ENCODE measurements around the gene PTX4. TPM values are rescaled to one million over a fixed set of nuclear protein-coding genes. Genes with fewer than 3 reads are reported as not detected.

PTX4 gene
- total and polyA plus RNA-seq, 4 donors: 0.08 to 0.61 TPM; not detected in 2

GRCh38 chr16:1437606-1438005, 51.1 kb downstream of the PTX4 start:
- no peak overlapping the region for H3K27ac ChIP-seq (ENCODE audit: low read depth in 1 of 2, low read length in 2 of 2)
- 90% methylated on average over 22 of the region's 22 CpGs for WGBS
- no peak for DNase-seq (ENCODE audit: low spot score)
- H3K27me3 ChIP-seq (ENCODE audit: control insufficient read depth in 4 of 4, insufficient read depth in 4 of 4, low read length in 3 of 4): no peaks in the 10 kb centered on the region
- TF ChIP-seq HNF4G (IDR thresholded peaks at IDR 0.05) (no peak), EGR1 (IDR thresholded peaks at IDR 0.05; ENCODE audit: low read depth in 2 of 2) (no peak), RAD21 (IDR thresholded peaks at IDR 0.05) (no peak), FOXA1 (IDR thresholded peaks at IDR 0.05) (no peak), SP1 (IDR thresholded peaks at IDR 0.05) (no peak), RXRA (IDR thresholded peaks at IDR 0.05) (no peak)
- H3K9ac ChIP-seq (ENCODE audit: low read depth in 1 of 2, low read length in 2 of 2): no peak overlapping the region
- no peak overlapping the region for H3K4me3 ChIP-seq (ENCODE audit: low read depth in 1 of 3, low read length in 3 of 3)
- H3K9me3 ChIP-seq (ENCODE audit: control insufficient read depth in 4 of 4, low read length in 3 of 4): no peaks in the 10 kb centered on the region
- no peaks in the 10 kb centered on the region for H3K36me3 ChIP-seq (ENCODE audit: control insufficient read depth in 4 of 4, insufficient read depth in 3 of 4, low read depth in 1 of 4, low read length in 3 of 4)
- no peaks in the 10 kb centered on the region for H3K4me1 ChIP-seq (ENCODE audit: control insufficient read depth in 4 of 4, insufficient read depth in 4 of 4, low read length in 3 of 4)

- 94% methylated on average over 47 of the region's 47 CpGs for WGBS
- TF ChIP-seq HNF4A (conservative IDR thresholded peaks at IDR 0.05) (no peak), REST (IDR thresholded peaks at IDR 0.05) (no peak), CTCF (IDR thresholded peaks at IDR 0.05; ENCODE audit: low read depth, low read length, missing input control) (no peak), RXRA (IDR thresholded peaks at IDR 0.05) (no peak), FOXA1 (IDR thresholded peaks at IDR 0.05) (no peak), ATF3 (IDR thresholded peaks at IDR 0.05) (no peak), RAD21 (IDR thresholded peaks at IDR 0.05) (no peak), FOXA2 (IDR thresholded peaks at IDR 0.05) (no peak)
- Histone ChIP-seq H3K9me3 (ENCODE audit: control insufficient read depth in 4 of 4, low read length in 3 of 4) (no peaks in the 10 kb centered on the region), H3K27me3 (ENCODE audit: control insufficient read depth in 4 of 4, insufficient read depth in 4 of 4, low read length in 3 of 4) (no peaks in the 10 kb centered on the region), H3K4me1 (ENCODE audit: control insufficient read depth in 4 of 4, insufficient read depth in 4 of 4, low read length in 3 of 4) (no peaks in the 10 kb centered on the region), H3K4me3 (ENCODE audit: low read depth in 1 of 3, low read length in 3 of 3) (no peak overlapping the region), H3K9ac (ENCODE audit: low read depth in 1 of 2, low read length in 2 of 2) (no peak overlapping the region), H3K27ac (ENCODE audit: low read depth in 1 of 2, low read length in 2 of 2) (no peak overlapping the region), H3K36me3 (ENCODE audit: control insufficient read depth in 4 of 4, insufficient read depth in 3 of 4, low read depth in 1 of 4, low read length in 3 of 4) (no peaks in the 10 kb centered on the region)
- no peak for DNase-seq (ENCODE audit: low spot score)
Observed at GRCh38 chr16:1436731-1437355, 51.9 kb downstream of the PTX4 start.

All from liver (tissue), 9 donors.